NCI-H748 treated with DMSO at 0.1 percent for 48 hours (cell line): ENCODE results near the gene IQCH.
"Not testable (repeated sequence)": the region's sequence is repeated elsewhere in the genome, so short reads cannot be mapped to it uniquely, and the experiment has no call there.

Source experiments
- DNase-seq: peaks from one replicate; lab custom pipeline; 2025; lab: John Stamatoyannopoulos, UW

The IQCH gene

GRCh38 chr15:67358391-67358790 is 103.8 kb downstream of the IQCH start:
- DNase-seq = no peak

GRCh38 chr15:67358812-67359211 is 104.2 kb downstream of the IQCH start:
- DNase-seq = no peak

GRCh38 chr15:67359431-67360079 is 105.0 kb downstream of the IQCH start:
- DNase-seq = peak; percentile 86

- DNase-seq = no peak
Observed at GRCh38 chr15:67361100-67361499, 106.5 kb downstream of the IQCH start.

GRCh38 chr15:67363712-67364111 is 109.1 kb downstream of the IQCH start:
- not testable (repeated sequence) for DNase-seq

DNA sequence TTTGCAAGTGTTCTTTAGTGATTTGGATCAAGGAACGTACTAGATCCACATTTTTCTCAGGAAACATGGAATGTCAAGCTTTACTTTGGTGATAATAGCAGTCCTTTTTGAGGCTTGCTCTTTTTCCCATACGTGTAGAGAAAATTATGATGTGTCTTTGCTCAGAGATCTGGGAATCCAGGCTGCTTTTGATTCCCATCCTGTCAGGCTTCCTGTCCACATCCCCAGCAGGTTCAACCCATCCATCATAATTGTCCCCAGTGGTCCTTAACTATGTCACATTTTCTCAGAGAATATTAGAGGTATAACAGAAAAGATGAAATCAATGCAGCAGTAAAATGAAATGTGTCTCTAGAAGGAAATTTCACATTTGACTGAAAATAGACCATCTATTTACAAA is 111.4 kb downstream of the IQCH start:
- no peak for DNase-seq

GRCh38 chr15:67366904-67367303 is 112.3 kb downstream of the IQCH start:
- DNase-seq = no peak

- no peak for DNase-seq
Observed at GRCh38 chr15:67369359-67369998, 114.9 kb downstream of the IQCH start.

GRCh38 chr15:67370206-67370954 is 115.8 kb downstream of the IQCH start:
- DNase-seq = no peak

- no peak for DNase-seq
Observed at GRCh38 chr15:67372543-67372942, 118.0 kb downstream of the IQCH start.

DNA sequence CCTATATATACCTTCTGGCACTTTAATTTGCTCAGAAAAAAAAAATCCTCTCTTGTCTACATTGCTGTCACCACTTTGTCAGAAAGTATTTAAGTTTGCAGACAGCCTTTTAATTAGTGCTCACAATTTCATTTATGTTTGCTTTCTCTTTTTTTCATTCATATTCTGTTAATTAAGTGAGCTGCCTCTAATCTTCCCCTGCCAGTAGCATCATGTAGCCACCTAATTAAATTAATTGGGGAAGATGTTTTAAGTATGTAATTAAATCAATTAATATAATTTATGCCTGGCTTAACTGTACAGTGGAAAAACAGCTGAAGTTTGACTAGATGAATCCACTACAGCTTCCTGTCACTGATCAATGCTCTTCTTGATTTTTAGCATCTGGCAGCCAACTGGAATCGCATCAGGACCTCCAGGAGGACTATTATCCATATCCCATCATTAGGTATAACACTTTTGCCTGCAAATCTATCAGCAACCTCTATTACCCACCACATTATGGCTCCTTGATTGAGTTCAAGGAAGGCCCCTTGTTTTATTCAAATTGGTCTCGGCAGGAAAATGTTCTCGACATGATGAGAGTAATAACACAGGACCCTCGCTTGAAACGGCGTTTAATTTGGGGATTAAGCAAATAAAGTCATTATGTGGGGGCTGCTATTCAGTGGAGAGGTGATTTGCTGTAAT is 118.5 kb downstream of the IQCH start:
- DNase-seq = no peak

- no peak for DNase-seq
Observed at GRCh38 chr15:67373971-67374370, 119.4 kb downstream of the IQCH start.

DNA sequence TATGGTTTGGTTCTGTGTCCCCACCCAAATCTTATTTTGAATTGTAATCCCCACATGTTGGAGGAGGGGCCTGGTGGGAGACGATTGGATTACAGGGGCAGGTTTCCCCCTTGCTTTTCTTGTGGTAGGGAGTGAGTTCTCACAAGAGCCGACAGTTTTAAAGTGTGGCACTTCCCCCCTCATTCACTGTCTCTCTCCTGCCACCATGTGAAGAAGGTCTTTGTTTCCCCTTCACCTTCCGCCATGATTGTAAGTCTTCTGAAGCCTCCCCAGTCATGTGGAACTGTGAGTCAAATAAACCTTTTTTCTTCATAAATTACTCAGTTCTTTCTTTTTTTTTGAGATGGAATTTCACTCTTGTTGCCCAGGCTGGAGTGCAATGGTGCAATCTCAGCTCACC is 124.9 kb downstream of the IQCH start:
- no peak for DNase-seq

- DNase-seq = no peak
Observed at GRCh38 chr15:67380921-67381320, 126.3 kb downstream of the IQCH start.

DNA sequence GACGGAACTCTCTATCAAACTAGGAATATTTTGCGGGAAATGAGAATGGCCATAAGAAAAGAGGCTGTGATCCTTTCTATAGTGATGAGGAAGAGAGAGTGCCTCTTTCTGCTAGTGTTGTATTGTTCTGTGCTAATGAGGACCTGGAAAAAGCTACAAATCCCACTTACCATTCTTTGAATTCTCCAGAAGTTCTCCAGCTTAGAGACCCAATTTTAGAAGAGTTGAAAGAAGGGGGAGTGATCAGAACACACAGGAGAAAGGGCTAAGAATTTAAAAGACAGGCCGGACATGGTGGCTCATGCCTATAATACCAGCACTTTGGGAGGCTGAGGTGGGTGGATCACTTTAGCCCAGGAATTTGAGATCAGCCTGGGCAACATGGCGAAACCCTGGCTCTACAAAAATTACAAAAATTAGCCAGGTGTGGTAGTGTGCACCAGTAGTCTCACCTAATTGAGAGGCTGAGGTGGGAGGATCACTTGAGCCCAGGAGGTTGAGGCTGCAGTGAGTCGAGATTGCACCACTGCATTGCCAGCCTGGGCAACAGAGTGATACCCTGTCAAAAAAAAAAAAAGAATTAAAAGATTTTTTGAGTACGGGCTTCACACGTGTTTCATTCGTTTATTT is 126.9 kb downstream of the IQCH start:
- DNase-seq = no peak

DNA sequence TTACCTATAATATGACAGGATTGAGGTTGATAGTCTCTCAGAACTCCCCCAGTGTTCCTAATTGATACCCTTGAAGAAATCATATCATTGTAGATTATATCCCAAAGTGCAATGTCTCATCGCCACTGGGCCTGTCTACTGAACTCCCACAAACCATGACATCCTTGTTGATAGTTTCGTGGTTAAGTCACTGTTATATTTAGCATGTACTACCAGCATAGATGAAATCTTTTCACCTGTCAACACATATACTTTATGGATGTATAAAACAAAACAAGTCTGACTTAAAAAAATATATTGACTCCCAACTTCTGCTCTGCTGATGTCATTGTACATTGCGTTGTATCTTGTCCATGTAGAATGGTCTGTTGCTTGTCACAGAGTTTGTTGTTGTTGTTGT is 128.1 kb downstream of the IQCH start:
- DNase-seq = no peak

DNA sequence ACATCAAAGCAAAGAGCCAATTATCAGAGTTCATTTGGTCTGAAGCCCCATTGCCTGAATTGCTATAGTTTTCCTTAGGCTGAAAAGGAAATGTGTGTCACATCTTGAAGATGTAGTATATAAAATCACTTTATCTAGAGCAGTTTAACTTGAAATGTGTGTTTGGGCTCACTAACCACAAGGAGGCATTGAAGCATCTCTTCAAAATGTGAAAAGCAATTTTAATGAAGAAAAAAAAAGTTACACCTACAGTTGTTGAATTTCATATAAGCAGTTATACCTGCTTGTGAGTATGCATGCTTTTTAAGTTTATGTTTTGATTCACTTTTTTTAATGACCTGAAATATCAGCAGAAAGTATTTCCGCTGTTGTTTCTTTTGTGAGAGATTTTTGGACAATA is 129.3 kb downstream of the IQCH start:
- DNase-seq = no peak

DNA sequence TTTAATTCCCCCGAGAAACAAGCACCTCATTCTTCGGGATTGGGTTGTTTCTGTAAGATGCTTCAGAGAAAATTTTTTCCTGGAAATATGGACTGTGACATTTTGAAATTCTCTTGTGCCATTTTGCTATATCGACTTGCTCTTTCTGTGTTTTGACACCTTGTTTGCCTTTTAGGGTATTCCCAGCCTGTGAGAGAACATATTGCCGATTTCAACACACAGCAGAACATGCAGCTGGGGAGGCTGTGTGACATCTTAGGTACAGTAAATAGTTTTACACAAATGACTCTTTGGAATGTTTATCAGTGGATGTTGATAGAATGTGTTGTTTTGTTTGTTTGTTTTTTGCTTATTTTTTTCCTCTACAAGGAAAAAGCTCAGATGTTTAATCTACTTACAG is 130.2 kb downstream of the IQCH start:
- no peak for DNase-seq

GRCh38 chr15:67385971-67386370 is 131.4 kb downstream of the IQCH start:
- no peak for DNase-seq

- DNase-seq = no peak
Observed at GRCh38 chr15:67386947-67387346, 132.4 kb downstream of the IQCH start.

GRCh38 chr15:67389975-67390374 is 135.4 kb downstream of the IQCH start:
- DNase-seq = no peak
